ENCODE results near the gene TRIM44.
A peak's percentile ranks its signal among the peaks of the same experiment; 100 is the strongest.
"Not testable (repeated sequence)": the region's sequence is repeated elsewhere in the genome, so short reads cannot be mapped to it uniquely, and the experiment has no call there.

The TRIM44 gene

DNA sequence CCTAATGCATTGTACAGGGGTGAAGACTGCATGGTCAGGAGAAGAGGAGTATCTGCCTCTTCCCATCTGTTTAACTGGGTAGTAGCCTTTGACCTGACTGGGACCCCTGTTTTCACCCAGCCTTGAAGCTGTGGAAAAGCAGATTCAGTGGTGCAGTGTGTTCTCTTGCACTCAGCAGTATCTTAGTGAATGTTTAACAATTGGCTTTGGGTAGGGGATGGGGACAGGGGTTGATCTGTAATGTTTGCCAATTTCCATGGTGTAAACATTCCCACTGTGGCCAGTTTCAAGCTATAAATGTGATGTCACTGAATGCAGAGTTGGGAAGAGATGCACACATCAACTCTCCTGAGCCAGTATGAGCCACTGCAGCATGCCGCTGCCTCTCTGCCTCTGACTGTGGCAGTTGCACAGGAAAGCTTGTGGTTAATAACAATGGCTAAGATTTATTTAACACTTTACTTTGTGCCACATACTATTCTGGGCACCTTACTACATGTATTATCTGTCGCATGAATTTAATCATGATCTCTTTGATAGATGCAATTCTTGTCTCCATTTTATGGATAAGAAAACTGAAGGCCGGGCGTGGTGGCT is 28.6 kb upstream of the TRIM44 start:
- FAIRE-seq, result no peak

- no peak for FAIRE-seq
Measured at GRCh38 chr11:35635933-35636332, 26.6 kb upstream of the TRIM44 start.

GRCh38 chr11:35639591-35640179 is 22.9 kb upstream of the TRIM44 start:
- FAIRE-seq, result no peak

DNA sequence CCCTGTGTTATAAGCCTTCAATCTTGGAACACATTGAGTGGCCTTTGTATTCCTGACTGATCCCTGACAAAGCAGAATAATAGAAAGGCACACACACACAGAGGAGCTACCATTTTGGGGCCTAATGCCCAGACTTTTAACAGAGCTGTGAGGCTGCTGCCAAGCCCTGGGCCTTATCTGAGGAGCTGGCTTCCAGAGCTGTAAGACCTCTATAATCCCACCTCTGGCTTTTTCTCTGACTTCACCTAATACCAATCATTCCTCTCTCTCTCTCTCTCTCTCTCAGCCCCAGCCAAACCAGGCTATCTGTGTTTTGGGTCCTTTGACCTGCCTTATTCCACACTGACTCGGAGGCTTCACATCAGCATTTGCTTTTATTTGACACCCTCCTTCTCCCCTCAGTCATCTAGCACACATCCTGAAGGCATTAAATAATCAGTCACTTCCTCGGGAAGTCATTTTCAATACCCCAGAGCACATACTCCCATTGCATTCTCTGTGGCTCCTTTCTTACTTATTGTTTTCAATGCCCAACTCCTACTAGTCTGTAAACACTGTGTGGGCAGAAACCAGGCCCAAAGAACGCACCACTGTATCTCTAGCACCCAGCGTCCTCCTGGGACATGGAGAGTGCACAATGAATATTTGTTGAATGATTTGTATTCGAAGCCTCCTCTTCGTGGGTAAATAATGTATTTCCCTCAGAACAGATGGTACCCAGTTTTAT is 21.2 kb upstream of the TRIM44 start:
- FAIRE-seq, result no peak

GRCh38 chr11:35641964-35642363 is 20.6 kb upstream of the TRIM44 start:
- FAIRE-seq, result no peak

DNA sequence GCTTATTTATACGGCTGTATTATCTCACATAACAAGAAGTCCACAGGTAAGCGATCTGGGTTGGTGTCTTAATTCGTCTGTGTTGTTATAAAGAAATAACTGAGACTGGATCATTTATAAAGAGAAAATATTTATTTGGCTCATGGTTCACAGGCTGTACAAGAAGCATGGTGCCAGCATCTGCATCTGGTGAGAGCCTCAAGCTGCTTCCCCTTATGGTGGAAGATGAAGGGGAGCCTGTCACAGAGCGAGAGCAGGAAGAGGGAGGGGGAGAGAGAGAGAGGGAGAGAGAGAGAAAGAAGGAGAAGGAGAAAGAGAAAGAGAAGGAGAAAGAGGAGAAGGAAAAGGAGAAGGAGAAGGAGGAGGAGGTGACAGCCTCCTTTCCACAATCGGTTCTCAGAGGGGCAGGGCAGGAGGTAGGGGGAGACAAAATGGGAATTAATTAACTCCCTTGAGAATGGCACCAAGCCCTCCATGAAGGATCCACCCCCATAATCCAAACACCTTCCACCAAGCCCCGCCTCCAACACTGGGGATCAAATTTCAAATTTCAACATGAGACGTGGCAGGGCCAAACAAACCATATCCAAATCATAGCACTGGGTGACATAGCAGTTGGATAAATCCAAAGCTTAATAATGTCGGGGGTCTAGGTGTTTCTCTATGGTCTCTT is 15.0 kb upstream of the TRIM44 start:
- FAIRE-seq, result no peak

DNA sequence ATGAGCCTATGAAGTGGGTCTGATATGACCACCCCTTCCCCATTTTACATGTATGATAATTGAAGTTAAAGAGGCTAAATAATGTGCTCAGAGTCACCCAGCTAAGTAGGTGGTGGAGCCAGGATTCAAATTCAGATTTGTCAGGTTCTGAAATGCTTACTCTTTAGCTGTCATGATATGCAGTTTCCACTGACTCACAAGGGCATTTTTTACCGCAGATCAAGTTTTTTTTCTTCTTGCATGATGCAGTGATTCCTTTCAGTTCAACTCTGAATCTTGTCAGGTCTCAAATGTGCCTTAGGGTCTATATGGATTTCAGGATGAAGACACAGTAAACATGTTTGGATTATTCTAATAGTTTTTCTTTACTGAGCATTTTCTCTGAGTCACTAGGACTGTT is 12.6 kb upstream of the TRIM44 start:
- no peak for FAIRE-seq

DNA sequence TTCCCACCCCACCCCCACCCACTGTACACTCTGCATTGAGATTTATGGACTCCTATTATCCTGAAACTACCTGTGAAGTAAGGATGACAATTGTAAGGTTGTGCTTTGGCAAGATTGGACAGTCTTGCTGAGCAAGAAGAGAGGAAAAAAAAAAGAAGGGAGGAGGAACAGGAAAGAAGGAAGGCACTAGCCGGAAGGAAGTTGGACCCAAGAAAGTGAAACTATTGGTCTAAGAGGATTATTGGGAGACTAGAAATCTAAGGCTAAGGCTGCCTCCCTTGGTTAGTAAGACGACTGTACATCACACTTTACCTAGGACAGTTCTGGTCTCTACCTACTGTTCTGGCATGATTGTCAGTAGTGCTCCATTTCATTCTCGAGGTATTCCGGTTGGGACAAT is 12.1 kb upstream of the TRIM44 start:
- no peak for FAIRE-seq

- no peak for FAIRE-seq
Measured at GRCh38 chr11:35651263-35651662, 11.3 kb upstream of the TRIM44 start.

DNA sequence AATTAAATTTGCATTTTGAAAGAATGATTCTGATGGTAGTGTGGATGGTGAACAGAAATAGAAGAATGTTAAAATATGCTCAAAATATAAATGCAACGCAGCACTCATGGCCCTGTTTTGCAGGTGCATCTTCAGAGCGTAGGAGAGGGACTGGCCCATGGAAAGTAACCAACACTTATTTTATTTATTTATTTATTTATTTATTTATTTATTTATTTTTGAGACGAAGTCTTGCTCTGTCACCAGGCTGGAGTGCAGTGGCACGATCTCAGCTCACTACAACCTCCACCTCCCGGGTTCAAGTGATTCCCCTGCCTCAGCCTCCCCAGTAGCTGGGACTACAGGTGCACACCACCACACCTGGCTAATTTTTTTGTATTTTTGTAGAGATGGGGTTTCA is 9.8 kb upstream of the TRIM44 start:
- not testable (repeated sequence) for FAIRE-seq

GRCh38 chr11:35654711-35655110 is 7.9 kb upstream of the TRIM44 start:
- peak; percentile 29 for FAIRE-seq

DNA sequence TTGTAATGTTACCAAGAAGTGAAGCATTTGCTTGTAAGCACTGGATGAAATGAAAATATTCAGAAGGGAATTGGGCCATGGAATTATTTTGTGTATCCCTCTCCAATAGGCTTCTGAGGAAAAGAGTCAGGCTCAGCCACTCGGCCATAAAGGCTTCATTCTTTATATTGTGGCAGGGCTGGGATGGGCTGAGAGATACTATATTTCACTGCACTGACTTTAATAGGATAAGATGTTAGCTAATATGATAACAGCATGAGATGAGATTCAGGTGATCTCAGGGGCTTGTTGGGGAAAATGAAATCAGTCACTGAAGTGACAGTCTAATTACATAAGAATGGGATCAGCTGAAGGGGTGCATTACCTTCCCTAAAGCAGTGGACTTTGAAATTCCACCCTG is 7.3 kb upstream of the TRIM44 start:
- no peak for FAIRE-seq

GRCh38 chr11:35655856-35656255 is 6.7 kb upstream of the TRIM44 start:
- FAIRE-seq, result no peak

DNA sequence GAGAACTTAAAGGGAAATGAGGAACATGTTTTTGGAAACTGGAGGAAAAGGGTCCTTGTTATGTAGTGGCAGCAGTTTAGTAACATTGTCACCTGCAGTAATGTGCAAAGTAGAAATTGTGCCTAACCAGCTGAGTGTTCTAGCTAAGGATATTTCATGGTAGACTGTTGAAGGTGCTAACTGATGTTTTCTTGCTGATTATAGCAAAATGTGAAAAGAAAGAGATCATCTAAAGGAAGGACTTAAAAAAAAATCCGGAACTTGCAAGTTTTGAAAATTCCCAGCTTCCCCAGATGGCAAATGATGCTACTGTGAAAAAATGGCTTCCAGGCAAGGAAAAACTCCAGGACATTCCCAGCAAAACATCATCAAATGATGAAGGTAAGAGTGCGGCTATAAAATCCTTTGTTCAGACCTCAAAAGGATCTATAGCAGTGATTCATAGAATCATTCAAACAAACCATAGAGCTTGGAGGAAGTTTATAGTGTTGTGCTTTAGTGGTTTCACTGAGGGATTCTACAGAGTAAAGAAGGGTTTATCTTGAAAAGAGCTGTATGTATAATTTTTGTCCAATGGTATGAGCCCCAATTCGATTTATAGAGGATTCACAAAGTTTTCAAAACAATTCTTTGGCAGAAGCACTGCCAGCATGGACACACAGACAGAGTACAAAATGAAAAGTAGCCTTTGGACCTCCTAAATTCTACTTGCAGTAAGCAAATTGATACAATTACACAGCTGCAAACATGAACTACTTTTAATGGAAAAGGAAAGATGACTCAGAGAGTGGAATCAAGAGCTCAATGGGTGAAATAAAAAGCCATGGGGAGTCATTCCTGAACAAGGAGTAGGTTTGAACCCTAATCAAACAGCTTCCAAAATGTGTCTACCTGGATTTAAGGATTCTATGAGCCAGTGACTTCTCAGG is 4.3 kb upstream of the TRIM44 start:
- no peak for FAIRE-seq

DNA sequence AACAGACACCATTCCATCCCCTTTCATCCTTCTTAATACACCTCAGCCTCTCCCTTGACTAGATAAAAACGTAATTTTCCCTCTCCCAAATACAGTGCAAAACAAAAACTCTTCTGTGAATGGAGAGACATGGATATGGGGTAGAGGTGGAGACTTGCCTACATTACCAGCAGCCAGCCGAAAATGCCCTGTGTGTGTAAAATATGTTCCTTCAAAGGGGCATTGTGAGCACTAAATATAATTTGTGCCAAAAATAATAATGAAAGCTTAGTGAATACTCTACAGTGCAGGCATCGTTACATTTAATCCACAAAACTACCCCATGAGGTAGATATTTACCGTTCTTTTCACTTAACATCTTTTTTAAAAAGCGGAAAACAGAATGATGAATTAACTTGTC is 1.0 kb upstream of the TRIM44 start:
- FAIRE-seq, result peak; percentile 79

DNA sequence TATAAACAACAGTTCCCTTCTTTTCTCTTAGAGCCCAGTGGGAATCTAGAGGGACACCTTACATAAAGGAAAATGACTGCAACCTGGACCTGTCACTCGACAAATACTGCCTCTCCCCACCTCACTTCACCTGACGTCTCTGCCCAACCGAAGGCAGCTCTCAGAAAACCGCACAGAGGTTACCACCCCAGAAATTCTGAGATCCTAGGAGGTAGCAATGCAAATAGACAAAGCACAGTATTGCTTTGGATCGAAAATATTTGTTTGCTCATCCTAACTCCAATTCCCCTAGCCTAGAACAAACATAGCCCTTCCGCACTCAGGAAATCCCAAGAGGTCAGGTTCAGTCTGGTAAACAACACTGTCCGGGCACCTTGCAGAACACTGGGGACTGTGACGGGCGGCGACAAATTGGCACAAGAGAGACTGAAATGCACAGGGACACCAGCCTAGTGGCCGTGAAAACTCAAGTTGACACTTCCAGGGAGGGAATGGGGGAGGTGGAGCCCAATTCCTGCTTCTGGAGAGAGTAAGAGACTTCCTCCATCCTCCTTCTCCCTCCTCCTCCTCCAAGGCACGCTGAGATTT is 420 bp upstream of the TRIM44 start:
- FAIRE-seq, result no peak

GRCh38 chr11:35663408-35663702 is 780 bp downstream of the TRIM44 start:
- no peak for FAIRE-seq

GRCh38 chr11:35664977-35665441 is 2.4 kb downstream of the TRIM44 start:
- no peak for FAIRE-seq

GRCh38 chr11:35667257-35667656 is 4.7 kb downstream of the TRIM44 start:
- no peak for FAIRE-seq

- not testable (repeated sequence) for FAIRE-seq
Measured at GRCh38 chr11:35668350-35668749, 5.8 kb downstream of the TRIM44 start.

GRCh38 chr11:35671396-35672127 is 9.0 kb downstream of the TRIM44 start:
- FAIRE-seq, result no peak

GRCh38 chr11:35672608-35673007 is 10.0 kb downstream of the TRIM44 start:
- FAIRE-seq, result no peak
